Duodenal mucosa (tissue), 2 donors: ENCODE measurements around the gene ANKRD36.
"Not testable (repeated sequence)": the region's sequence is repeated elsewhere in the genome, so short reads cannot be mapped to it uniquely, and the experiment has no call there.

Experiments
- H3K27ac ChIP-seq: one replicate; pipeline ENCODE4 v1.7.0; 2013; ENCODE audit warnings: low read depth, low read length
- H3K27me3 ChIP-seq, 2 donors: one replicate each; pipeline ENCODE4 v1.7.0; 2013; ENCODE audit warnings: low read length in 2 of 2, control low read depth in 1 of 2; ENCODE audit not compliant: insufficient read depth in 2 of 2, control insufficient read depth in 1 of 2
- H3K36me3 ChIP-seq, 2 donors: one replicate each; pipeline ENCODE4 v1.7.0; 2013; ENCODE audit warnings: low read length in 2 of 2, control low read depth in 1 of 2; ENCODE audit not compliant: insufficient read depth in 2 of 2, control insufficient read depth in 1 of 2
- H3K4me1 ChIP-seq, 2 donors: one replicate each; pipeline ENCODE4 v1.7.0; 2013; ENCODE audit warnings: low read length in 2 of 2, control low read depth in 1 of 2; ENCODE audit not compliant: insufficient read depth in 2 of 2, control insufficient read depth in 1 of 2
- H3K4me3 ChIP-seq, 2 donors: one replicate each; pipeline ENCODE4 v1.7.0; 2013; ENCODE audit warnings: low read length in 2 of 2, low read depth in 1 of 2
- H3K9ac ChIP-seq, 2 donors: one replicate each; pipeline ENCODE4 v1.7.0; 2013; ENCODE audit warnings: low read length in 2 of 2, low read depth in 1 of 2
- H3K9me3 ChIP-seq, 2 donors: one replicate each; pipeline ENCODE4 v1.7.0; 2013; ENCODE audit warnings: low read length in 2 of 2, control low read depth in 1 of 2; ENCODE audit not compliant: control insufficient read depth in 1 of 2

ANKRD36 gene

DNA sequence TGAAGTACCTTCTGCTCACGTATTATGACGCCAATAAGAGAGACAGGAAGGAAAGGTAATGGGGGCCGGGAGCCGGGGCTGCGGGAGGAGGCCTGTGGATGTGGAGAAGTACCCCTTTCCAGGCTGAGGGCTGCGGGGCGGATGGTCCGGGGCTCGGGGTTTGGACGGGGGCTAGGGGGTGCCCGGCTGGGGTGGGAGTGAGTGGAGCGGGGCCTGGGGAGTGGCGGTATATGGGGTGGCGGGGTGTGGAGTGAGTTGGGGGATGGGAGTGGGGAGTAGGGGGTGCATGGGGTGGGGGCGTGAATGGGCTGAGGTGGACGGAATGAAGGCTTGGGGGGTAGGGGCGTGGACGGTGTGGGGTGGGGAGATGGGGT lies 916 bp downstream of the ANKRD36 start:
- not testable (repeated sequence) for H3K9me3 ChIP-seq, H3K4me1 ChIP-seq, H3K36me3 ChIP-seq, H3K27me3 ChIP-seq
- Histone ChIP-seq H3K27ac (peak overlapping the region; percentile 75), H3K4me3 (peak overlapping the region; percentile 61 to 75), H3K9ac (peak overlapping the region; percentile 51 to 79)

DNA sequence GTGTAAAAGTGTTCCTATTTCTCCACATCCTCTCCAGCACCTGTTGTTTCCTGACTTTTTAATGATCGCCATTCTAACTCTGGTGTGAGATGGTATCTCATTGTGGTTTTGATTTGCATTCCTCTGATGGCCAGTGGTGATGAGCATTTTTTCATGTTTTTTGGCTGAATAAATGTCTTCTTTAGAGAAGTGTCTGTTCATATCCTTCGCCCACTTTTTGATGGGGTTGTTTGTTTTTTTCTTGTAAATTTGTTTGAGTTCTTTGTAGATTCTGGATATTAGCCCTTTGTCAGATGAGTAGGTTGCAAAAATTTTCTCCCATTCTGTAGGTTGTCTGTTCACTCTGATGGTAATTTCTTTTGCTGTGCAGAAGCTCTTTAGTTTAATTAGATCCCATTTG lies 16.1 kb downstream of the ANKRD36 start:
- not testable (repeated sequence) for H3K9me3 ChIP-seq, H3K4me1 ChIP-seq, H3K9ac ChIP-seq, H3K27ac ChIP-seq, H3K27me3 ChIP-seq, H3K36me3 ChIP-seq, H3K4me3 ChIP-seq

DNA sequence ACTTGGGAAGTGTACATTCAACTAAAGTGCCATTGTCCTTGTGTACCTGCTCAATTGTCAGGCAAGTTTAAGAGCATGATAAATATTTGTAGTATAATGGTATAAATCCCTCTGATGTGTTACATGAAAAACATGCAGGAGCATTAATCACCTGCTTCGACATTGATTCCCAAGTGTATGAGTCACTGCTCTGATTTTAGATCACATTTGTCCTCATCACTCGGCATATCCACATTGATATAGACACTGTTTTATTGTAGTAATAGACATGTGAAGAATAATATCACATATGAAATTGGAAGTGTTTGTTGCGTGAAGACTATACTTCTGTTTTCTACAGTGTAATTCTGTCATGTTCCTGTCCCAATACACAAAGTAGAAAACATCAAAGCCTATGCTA lies 31.1 kb downstream of the ANKRD36 start:
- H3K27ac ChIP-seq, H3K4me1 ChIP-seq, H3K9ac ChIP-seq, H3K36me3 ChIP-seq, H3K9me3 ChIP-seq, H3K4me3 ChIP-seq, H3K27me3 ChIP-seq: not testable (repeated sequence)

DNA sequence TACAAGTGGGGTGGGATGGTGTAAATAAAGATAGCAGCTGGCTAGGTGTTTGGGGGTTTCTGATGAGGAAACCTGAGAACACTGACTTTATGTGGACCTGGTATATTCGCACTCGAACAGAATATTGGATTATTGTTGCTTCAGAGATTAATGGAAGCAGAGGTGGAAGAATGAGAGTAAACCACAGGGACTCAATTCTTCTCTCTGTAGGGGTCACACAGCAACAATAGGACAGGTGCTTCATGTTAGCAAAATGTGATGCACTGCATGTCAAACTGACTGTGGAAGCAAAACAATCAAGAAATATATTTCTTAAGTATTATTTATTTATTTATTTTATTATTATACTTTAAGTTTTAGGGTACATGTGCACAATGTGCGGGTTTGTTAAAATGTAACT lies 53.6 kb downstream of the ANKRD36 start:
- H3K9me3 ChIP-seq, H3K9ac ChIP-seq, H3K36me3 ChIP-seq, H3K27me3 ChIP-seq, H3K4me1 ChIP-seq, H3K27ac ChIP-seq, H3K4me3 ChIP-seq: not testable (repeated sequence)

DNA sequence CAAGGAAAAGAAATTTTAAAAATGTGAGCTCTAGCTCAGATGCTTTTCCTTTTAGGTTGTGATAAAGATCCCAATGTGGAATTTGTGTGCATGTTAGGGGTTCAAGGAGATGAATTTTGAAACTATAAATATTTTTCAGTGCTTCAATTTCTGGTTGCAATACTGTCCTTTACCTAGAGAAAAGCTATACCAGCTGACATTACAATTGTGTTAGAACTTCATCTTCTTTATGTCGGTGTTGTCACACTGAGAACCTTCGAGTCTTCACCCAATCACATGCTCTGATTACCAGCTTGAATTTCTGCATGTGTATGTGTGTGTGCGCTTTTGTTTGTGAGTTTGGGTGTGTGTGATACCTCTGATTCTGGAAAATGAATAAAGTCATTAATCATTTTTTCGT lies 55.0 kb downstream of the ANKRD36 start:
- not testable (repeated sequence) for H3K27ac ChIP-seq, H3K27me3 ChIP-seq, H3K9ac ChIP-seq, H3K36me3 ChIP-seq, H3K4me1 ChIP-seq, H3K9me3 ChIP-seq, H3K4me3 ChIP-seq

DNA sequence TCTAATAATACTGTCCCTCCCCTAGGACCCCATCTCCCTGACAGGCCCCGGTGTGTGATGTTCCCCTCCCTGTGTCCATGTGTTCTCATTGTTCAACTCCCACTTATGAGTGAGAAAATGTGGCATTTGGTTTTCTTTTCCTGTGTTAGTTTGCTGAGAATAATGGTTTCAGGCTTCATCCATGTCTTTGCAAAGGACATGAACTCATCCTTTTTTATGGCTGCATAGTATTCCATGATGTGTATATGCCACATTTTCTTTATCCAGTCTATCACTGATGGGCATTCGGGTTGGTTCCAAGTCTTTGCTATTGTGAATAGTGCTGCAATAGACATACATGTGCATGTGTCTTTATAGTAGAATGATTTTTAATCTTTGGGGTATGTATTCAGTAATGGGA lies 55.6 kb downstream of the ANKRD36 start:
- H3K9ac ChIP-seq, H3K27me3 ChIP-seq, H3K4me1 ChIP-seq, H3K4me3 ChIP-seq, H3K27ac ChIP-seq, H3K9me3 ChIP-seq, H3K36me3 ChIP-seq: not testable (repeated sequence)

DNA sequence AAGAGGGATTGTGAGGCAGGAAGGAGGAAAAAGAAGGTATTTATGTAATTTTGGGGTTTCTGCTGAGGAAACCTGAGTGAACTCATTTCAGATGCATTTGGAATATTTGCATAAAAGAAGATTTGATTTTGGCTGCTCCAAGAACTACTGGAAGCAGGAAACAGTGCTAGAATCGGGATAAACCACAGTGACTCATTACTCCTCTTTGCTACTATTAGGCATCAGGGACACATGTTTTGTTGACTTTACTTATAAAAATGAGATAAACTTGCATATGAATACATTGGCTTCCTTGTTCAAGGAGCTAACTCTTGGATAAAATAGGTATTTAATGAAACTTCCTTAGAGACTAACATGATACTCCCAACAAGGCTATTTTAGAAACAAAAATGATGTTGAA lies 67.4 kb downstream of the ANKRD36 start:
- H3K27me3 ChIP-seq, H3K27ac ChIP-seq, H3K9me3 ChIP-seq, H3K9ac ChIP-seq, H3K4me1 ChIP-seq, H3K4me3 ChIP-seq, H3K36me3 ChIP-seq: not testable (repeated sequence)

DNA sequence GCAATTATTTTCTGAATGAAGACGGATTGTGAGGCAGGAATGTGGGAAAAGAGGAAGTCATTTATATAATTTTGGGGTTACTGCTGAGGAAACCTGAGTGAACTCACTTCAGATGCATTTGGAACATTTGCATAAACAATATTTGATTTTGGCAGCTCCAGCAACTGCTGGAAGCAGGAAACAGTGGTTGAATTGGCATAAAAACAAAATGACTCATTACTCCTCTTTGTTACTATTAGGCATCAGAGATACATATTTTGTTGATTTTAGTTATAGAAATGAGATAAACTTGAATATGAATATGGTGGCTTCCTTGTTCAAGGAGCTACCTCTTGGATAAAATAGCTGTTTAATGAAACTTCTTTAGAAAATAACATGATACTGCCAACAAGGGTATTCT lies 82.4 kb downstream of the ANKRD36 start:
- peaks cover 3 to 41% of the 10 kb centered on the region in 2 donors for H3K36me3 ChIP-seq
- H3K9me3 ChIP-seq, H3K27me3 ChIP-seq, H3K4me1 ChIP-seq, H3K9ac ChIP-seq, H3K27ac ChIP-seq, H3K4me3 ChIP-seq: not testable (repeated sequence)

DNA sequence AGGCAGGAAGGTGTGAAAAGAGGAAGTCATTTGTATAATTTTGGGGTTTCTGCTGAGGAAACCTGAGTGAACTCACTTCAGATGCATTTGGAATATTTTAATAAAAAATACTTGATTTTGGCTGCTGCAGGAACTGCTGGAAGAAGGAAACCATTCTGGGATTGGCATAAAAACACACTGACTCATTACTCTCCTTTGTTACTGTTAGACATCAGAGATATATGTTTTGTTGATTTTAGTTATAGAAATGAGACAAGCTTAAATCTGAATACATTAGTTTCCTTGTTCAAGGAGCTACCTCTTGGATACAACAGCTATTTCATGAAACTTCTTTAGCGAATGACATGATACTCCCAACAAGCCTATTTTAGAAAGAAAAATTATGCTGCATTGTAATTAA lies 84.3 kb downstream of the ANKRD36 start:
- H3K27me3 ChIP-seq, H3K27ac ChIP-seq, H3K9ac ChIP-seq, H3K4me3 ChIP-seq, H3K9me3 ChIP-seq, H3K4me1 ChIP-seq: not testable (repeated sequence)
- peaks cover 0 to 45% of the 10 kb centered on the region in 2 donors for H3K36me3 ChIP-seq

DNA sequence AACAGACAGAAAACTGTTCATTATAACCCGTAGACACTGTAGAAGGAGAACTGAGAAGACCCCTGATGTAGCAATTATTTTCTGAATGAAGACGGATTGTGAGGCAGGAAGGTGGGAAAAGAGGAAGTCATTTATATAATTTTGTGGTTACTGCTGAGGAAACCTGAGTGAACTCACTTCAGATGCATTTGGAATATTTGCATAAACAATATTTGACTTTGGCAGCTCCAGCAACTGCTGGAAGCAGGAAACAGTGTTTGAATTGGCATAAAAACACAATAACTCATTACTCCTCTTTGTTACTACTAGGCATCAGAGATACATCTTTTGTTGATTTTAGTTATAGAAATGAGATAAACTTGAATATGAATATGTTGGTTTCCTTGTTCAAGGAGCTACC lies 87.9 kb downstream of the ANKRD36 start:
- H3K27ac ChIP-seq, H3K4me1 ChIP-seq, H3K9me3 ChIP-seq, H3K9ac ChIP-seq, H3K4me3 ChIP-seq, H3K27me3 ChIP-seq: not testable (repeated sequence)
- peaks cover 0 to 41% of the 10 kb centered on the region in 2 donors for H3K36me3 ChIP-seq

DNA sequence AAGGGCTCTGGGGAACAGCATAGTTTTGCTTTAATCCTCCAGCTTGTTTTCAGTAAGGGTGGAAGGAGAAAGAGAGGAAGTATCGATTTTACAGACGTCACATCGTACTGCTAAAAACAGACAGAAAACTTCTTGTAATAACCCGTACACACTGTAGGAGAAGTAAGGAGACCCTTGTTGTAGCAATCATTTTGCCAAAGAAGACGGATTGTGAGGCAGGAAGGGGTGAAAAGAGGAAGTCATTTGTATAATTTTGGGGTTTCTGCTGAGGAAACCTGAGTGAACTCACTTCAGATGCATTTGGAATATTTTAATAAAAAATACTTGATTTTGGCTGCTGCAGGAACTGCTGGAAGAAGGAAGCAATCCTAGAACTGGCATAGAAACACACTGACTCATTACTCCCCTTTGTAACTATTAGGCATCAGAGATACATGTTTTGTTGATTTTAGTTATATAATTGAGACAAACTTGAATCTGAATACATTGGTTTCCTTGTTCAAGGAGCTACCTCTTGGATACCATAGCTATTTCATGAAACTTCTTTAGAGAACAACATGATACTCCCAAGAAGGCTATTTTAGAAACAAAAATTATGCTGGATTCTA lies 89.8 kb downstream of the ANKRD36 start:
- not testable (repeated sequence) for H3K27me3 ChIP-seq, H3K4me3 ChIP-seq, H3K9me3 ChIP-seq, H3K9ac ChIP-seq, H3K4me1 ChIP-seq, H3K27ac ChIP-seq
- H3K36me3 ChIP-seq: peaks cover 0 to 32% of the 10 kb centered on the region in 2 donors
